Inferior parietal cortex (tissue), 1 donor: ENCODE data around the gene BAG3.
"Not testable (repeated sequence)": the region's sequence is repeated elsewhere in the genome, so short reads cannot be mapped to it uniquely, and the experiment has no call there.

Source experiments
- DNase-seq: peaks from one replicate; pipeline ENCODE4 v3.0.0-alpha.2; 2016; ENCODE audit errors: extremely low spot score

The BAG3 gene

GRCh38 chr10:119650692-119651513 is at the start of gene BAG3:
BAG3 (plus strand) TSS chr10:119651380; CDS start chr10:119651676, 296 bp downstream.
- peak; percentile 65 for DNase-seq

DNA sequence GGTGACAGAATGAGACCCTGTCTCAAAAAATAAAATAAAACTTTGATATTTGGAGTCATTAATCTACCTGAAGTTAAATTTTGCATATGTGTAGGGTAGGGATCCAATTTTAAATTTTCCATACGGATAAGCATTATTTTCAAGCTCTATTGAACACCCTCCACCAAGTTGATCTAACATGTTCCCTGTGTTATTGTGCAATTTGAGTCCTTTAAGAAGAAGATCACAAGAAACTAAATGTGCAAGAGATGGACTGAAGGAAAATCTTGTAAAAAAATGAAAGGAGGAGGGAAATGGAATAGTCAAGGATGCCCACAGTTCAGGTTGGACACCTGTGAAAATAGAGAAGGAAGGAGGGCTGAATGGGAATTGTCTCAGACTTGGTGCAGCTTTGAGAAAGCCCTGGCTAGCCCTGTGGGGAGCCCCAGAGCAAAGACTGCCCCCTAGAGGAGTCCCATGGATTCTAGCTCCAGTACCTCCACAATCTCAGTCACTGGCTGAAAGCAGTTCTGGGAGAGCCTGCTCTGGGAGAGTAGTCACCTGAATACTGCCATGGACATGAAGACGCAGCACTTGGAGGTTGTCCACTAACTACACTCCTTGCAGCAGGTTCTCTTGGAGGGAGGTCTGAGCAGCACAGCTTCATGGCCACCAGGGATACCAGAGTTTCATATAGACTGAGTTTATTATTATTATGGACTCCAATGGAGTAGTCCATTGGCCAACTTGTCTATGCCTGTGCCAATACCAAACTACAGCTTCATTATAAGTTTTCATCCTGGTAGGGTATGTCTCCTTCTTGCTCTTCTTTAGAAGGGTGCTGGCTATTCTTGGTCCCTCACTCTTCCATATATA is 48.7 kb upstream of the BAG3 start:
- no peak for DNase-seq

DNA sequence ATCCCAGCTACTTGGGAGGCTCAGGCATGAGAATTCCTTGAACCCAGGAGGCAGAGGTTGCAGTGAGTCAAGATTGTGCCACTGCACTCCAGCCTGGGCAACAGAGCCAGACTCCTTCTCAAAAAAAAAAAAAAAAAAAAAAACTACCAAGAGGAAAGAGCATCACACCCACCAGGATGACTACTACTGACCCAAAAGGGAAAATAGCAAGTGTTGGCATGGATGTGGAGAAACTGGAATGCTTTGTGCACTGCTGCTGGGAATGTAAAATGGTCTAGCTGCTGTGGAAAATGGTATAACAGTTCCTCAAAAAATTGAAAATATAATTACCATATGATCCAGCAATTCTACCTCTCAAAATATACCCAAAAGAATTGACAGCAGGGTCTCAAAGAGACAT is 46.7 kb upstream of the BAG3 start:
- DNase-seq = no peak

GRCh38 chr10:119608316-119609155 is 42.6 kb upstream of the BAG3 start:
- DNase-seq = peak; percentile 52

- DNase-seq = no peak
These were observed 41.7 kb upstream of the BAG3 start for GRCh38 chr10:119609516-119609915.

DNA sequence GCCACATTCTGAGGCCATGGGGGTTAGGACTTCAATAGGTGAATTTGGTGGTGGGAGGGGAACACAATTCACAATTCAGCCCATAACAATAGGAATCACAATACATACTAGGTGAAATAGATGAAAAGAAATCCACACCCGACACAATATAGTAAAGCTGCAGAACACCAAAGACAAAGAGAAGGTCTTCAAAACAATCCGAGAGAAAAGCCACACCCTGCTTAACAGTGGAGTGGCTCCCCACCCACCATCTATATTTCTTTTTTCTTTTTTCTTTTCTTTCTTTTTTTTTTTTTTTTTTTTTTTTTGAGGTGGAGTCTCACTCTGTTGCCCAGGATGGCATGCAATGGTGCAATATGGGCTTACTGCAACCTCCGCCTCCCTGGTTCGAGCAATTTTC is 39.7 kb upstream of the BAG3 start:
- DNase-seq = no peak

DNA sequence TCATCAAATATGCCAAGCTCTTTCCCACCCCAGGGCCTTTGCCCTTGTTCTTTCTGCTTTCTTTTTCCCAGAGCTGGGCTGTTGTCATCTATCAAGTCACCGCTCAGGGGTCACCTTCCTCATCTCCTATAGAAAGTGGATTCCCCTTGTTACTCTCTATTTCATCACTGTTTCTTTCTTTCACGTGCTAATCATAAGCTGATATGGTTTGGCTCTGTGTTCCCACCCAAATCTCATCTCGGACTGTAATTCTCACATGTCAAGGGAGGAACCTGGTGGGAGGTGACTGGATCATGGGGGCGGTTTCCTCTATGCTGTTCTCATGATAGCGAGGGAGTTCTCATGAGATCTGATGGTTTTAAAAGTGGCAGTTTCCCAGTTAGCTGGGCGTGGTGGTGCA is 37.4 kb upstream of the BAG3 start:
- no peak for DNase-seq

GRCh38 chr10:119614686-119615085 is 36.5 kb upstream of the BAG3 start:
- DNase-seq = no peak

GRCh38 chr10:119616882-119617570 is 34.2 kb upstream of the BAG3 start:
- no peak for DNase-seq

GRCh38 chr10:119619215-119619614 is 32.0 kb upstream of the BAG3 start:
- no peak for DNase-seq

- not testable (repeated sequence) for DNase-seq
These were observed 31.4 kb upstream of the BAG3 start for GRCh38 chr10:119619811-119620210.

DNA sequence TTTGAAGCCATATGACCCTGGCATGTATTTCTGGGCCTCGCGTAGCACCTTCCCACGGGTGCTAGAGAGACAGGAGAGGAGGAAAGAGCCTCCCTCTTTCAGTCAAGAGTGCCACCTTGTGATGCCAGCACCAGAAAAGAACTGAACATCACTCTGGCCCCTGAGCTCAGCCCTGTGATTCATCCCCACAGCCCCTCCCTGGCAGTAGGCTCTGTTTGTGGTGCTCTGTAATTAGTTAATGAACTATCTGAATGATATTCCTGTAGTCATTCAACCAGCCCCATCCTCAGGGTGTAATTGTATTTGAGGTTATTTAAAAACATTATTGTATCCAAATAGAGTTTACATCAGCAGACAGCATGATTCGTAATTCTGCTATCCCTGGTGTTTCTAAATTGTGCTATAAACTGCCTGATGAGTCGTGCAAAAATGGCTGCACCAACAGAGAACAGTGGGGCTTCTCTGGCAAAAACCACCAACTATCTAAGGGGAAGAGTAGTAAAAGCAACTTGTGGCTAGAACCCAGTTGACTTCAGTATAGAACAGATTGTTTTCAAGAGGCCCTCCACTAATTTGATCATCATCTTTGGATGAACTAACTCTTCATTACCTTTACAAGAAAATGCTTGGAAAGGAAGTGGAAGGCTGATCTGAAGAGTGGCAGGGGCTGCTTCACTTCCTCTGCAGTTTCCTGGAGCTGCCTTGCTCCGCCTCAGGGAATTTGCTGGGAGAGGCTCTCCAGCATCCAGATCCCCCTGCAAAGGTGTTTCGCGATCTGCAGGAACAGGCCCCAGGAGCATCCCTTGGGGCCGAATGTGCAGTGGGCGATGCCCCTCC is 30.7 kb upstream of the BAG3 start:
- DNase-seq = no peak

- DNase-seq = no peak
These were observed 30.1 kb upstream of the BAG3 start for GRCh38 chr10:119621078-119621384.

GRCh38 chr10:119625570-119626280 is 25.5 kb upstream of the BAG3 start:
- no peak for DNase-seq

DNA sequence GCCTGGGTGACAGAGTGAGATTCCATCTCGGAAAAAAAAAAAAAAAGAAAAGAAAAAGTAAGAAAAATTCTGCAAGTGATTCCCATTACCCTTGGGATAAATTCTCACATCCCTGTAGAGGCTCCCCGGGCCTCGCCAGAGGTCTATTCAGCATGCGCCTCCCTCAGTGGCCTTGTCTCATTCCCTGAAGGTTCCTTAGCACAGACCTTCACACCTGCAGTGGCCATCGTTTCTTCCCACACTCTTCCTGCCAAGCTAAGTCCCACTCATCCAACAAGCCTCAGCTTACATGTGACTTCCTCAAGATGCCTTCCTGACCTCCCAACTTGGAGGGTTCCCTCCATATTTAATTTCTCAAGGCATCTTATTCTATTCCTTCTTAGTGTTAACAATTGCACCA is 20.9 kb upstream of the BAG3 start:
- DNase-seq = no peak

DNA sequence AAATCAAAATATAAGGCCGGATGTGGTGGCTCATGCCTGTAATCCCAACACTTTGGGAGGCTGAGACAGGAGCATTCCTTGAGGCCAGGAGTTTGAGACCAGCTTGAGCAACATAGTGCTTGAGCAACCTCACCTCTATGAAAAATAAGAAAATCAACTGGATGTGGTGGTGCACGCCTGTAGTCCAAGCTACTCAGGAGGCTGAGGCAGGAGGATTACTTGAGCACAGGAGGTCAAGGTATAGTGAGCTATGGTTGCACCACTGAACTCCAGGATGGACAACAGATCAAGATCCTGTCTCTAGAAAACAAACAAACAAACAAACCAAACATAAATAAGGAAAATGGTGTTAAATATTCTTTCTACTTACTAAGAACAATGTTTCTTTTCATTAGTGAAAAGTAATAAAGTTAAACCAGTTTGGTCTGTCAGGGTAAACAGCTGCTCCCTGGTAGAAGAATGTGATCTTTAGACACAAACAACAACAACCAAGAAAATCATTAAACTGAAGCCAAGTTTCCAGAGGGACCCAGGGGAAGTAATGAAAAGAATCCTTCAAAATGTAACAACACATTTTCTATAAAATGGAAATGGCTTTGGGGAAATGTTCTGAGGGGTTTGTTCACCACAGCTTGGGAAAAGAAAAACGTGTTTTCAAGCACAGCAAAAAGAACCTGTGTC is 17.5 kb upstream of the BAG3 start:
- no peak for DNase-seq

DNA sequence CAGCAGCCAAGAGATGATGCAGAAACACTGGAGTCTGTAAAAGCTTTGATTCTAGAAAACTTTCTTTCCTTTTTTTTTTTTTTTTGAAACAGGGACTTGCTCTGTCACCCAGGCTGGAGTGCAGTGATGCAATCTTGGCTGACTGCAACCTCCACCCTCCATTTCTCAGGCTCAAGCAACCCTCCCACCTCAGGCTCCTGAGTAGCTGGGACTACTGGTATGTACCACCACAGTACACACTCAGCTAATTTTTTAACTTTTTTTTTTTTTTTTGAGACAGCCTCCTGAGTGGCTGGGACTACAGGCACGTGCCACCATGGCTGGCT is 17.0 kb upstream of the BAG3 start:
- no peak for DNase-seq

- no peak for DNase-seq
These were observed 13.5 kb upstream of the BAG3 start for GRCh38 chr10:119637631-119638030.

DNA sequence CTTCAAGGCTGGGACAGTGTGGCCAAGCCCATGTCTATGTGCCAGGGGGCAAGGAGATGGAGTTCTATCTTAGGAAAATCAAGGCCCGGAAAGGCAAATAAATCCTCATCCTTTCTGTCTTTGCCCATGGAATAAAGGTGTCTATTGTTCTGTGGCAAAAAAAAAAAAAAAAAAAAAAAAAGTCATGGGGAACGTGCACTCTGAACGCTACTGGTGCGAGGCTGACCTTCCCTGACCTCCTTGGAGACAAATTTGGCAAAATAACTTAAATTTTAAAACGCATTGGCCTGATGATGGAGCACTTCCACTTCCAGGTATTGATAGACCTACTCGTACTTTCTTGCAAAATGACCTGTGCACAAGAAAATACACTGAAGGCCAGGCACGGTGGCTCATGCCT is 12.2 kb upstream of the BAG3 start:
- DNase-seq = no peak

- DNase-seq = no peak
These were observed 10.8 kb upstream of the BAG3 start for GRCh38 chr10:119640384-119640783.
